ENCODE data around the gene RAD51B. TPM values are rescaled to one million over a fixed set of nuclear protein-coding genes. Genes with fewer than 3 reads are reported as not detected.

Gene RAD51B
- total and polyA plus RNA-seq, 2 of the 13 experiments (the other 11 are each of a cell fraction or from before 2014, with no cell fraction given), result 7.0 to 9.5 TPM

- no peak for TF ChIP-seq GMEB2 (CRISPR knock-in tag; IDR thresholded peaks at IDR 0.05; ENCODE audit: low read depth)
- no peak for TF ChIP-seq RAD21 (CRISPR knock-in tag; IDR thresholded peaks at IDR 0.05)
- no peak for TF ChIP-seq IKZF1 (IDR thresholded peaks at IDR 0.05)
- no peak for TF ChIP-seq ZNF770 (CRISPR knock-in tag; IDR thresholded peaks at IDR 0.05)
- TF ChIP-seq POGZ (CRISPR knock-in tag; IDR thresholded peaks at IDR 0.05), result no peak
Observed at GRCh38 chr14:68450391-68451120, 631.0 kb downstream of the RAD51B start (continued).

- Histone ChIP-seq H3K9me3 (ENCODE audit: low read length) (peaks cover 8% of the 10 kb centered on the region; the same call in 1 of the 2 replicates), H3K27ac (ENCODE audit: extremely low read length, insufficient read depth, low read length) (no peak overlapping the region), H3K79me2 (ENCODE audit: insufficient read depth, low read length) (no peaks in the 10 kb centered on the region), H4K20me1 (ENCODE audit: insufficient read depth, low read length) (no peaks in the 10 kb centered on the region), H2AFZ (ENCODE audit: low read length) (no peak overlapping the region), H3K4me1 (ENCODE audit: insufficient read depth, low read length) (peaks cover 9% of the 10 kb centered on the region; the same call in 1 of the 2 replicates), H3K27me3 (ENCODE audit: control insufficient read depth in 1 of 2, insufficient read depth in 2 of 2, low read length in 2 of 2) (no peaks in the 10 kb centered on the region), H3K9ac (ENCODE audit: insufficient read depth, low read depth, low read length) (no peak overlapping the region), H3K4me3 (replicated peaks in 1 of 3; ENCODE audit: insufficient read depth in 1 of 3, low read depth in 2 of 3, low read length in 3 of 3) (no peak overlapping the region), H3K4me2 (ENCODE audit: low read depth, low read length) (no peak overlapping the region), H3K36me3 (replicated peaks in 1 of 2; ENCODE audit: control insufficient read depth in 1 of 2, insufficient read depth in 2 of 2, low read length in 2 of 2) (no peaks in the 10 kb centered on the region)
- POLR2A ChIA-PET, result no interaction called here
- no TSS peak for BruUV-seq (replicated peaks)
- in situ Hi-C loops (cut with HindIII; ENCODE audit: extremely low pct_ligation_motif_present, low pct_unique_long_range_greater_than_20kb), result no loop called here
- no peak for FAIRE-seq
- ATAC-seq, result no peak
- intact Hi-C loops (cut with micrococcal nuclease; ENCODE audit: unreplicated experiment), result no loop called here
- no peak for DNase-seq (ENCODE audit: low spot score)
- CTCF ChIA-PET (ENCODE audit: low intra/inter-chr PET ratio, low total read pairs), result no interaction called here
- WGBS (ENCODE audit: low lambda C conversion rate), result 100% methylated on average over 4 of the region's 4 CpGs
- TF ChIP-seq SOX5 (CRISPR knock-in tag; IDR thresholded peaks at IDR 0.05; ENCODE audit: borderline replicate concordance) (no peak), ELF3 (CRISPR knock-in tag; IDR thresholded peaks at IDR 0.05) (no peak), SRSF4 (IDR thresholded peaks at IDR 0.05; ENCODE audit: low read depth, low read length, poor library complexity, severe bottlenecking) (no peak), ETS1 (CRISPR knock-in tag; IDR thresholded peaks at IDR 0.05) (no peak), SAP130 (CRISPR knock-in tag; IDR thresholded peaks at IDR 0.05; ENCODE audit: low read depth) (no peak), ZNF383 (CRISPR knock-in tag; IDR thresholded peaks at IDR 0.05; ENCODE audit: borderline replicate concordance) (no peak), ZNF543 (CRISPR knock-in tag; IDR thresholded peaks at IDR 0.05) (no peak), ATF6 (CRISPR knock-in tag; conservative IDR thresholded peaks at IDR 0.05) (no peak), RAD51 (IDR thresholded peaks at IDR 0.05; ENCODE audit: borderline replicate concordance) (no peak)
Observed at GRCh38 chr14:68451696-68452373, 632.3 kb downstream of the RAD51B start.

Measured in HepG2 (cell line).